HEK293 (cell line): ENCODE results near the gene ASCC1.

Experiments used
- EGR2 ChIP-seq: fragments of 450-650 bp; formaldehyde crosslinking; IDR thresholded peaks from 2 replicates; pipeline ENCODE4 v1.5.1; 2016; ENCODE audit warnings: low read depth, missing biosample characterization, missing genetic modification characterization
- HIC1 ChIP-seq: fragments of 450-650 bp; formaldehyde crosslinking; IDR thresholded peaks from 2 replicates; pipeline ENCODE4 v1.5.1; 2016; ENCODE audit warnings: missing biosample characterization, missing genetic modification characterization
- HOXC10 ChIP-seq: sonication (generic); formaldehyde crosslinking; IDR thresholded peaks from 2 replicates; pipeline ENCODE4 v1.8.1; 2023; ENCODE audit warnings: mild to moderate bottlenecking, missing genetic modification reagents
- HOXD13 ChIP-seq: sonication (generic); formaldehyde crosslinking; IDR thresholded peaks from 2 replicates; pipeline ENCODE4 v1.8.0; 2022; ENCODE audit warnings: missing genetic modification reagents, borderline replicate concordance
- MZF1 ChIP-seq: fragments of 450-650 bp; formaldehyde crosslinking; IDR thresholded peaks from 2 replicates; pipeline ENCODE4 v1.5.1; 2017; ENCODE audit warnings: missing biosample characterization, missing genetic modification characterization, borderline replicate concordance
- PRDM10 ChIP-seq: fragments of 450-650 bp; formaldehyde crosslinking; IDR thresholded peaks from 2 replicates; pipeline ENCODE4 v1.5.1; 2016; ENCODE audit warnings: missing biosample characterization, missing genetic modification characterization
- RBAK ChIP-seq: fragments of 450-650 bp; formaldehyde crosslinking; IDR thresholded peaks from 2 replicates; pipeline ENCODE4 v1.5.1; 2016; ENCODE audit warnings: missing biosample characterization, missing genetic modification characterization
- TRIM28 ChIP-seq: IDR thresholded peaks from 2 replicates; pipeline ENCODE4 v1.6.1; 2011; ENCODE audit warnings: low read length, control low read depth, borderline replicate concordance
- YY2 ChIP-seq: fragments of 450-650 bp; formaldehyde crosslinking; IDR thresholded peaks from 2 replicates; pipeline ENCODE4 v1.5.1; 2016; ENCODE audit warnings: missing biosample characterization, missing genetic modification characterization
- ZBTB7A ChIP-seq: fragments of 450-650 bp; formaldehyde crosslinking; IDR thresholded peaks from 2 replicates; pipeline ENCODE4 v1.5.1; 2016; ENCODE audit warnings: low read depth, missing biosample characterization, missing genetic modification characterization
- ZBTB8A ChIP-seq: fragments of 450-650 bp; formaldehyde crosslinking; IDR thresholded peaks from 2 replicates; pipeline ENCODE4 v1.5.1; 2016; ENCODE audit warnings: missing biosample characterization, missing genetic modification characterization
- ZNF132 ChIP-seq: fragments of 450-650 bp; formaldehyde crosslinking; IDR thresholded peaks from 2 replicates; pipeline ENCODE4 v1.5.1; 2017; ENCODE audit warnings: missing biosample characterization, missing genetic modification characterization, borderline replicate concordance
- ZNF140 ChIP-seq: fragments of 450-650 bp; formaldehyde crosslinking; IDR thresholded peaks from 2 replicates; pipeline ENCODE4 v1.5.1; 2016; ENCODE audit warnings: missing biosample characterization, missing genetic modification characterization
- ZNF23 ChIP-seq: fragments of 450-650 bp; formaldehyde crosslinking; IDR thresholded peaks from 2 replicates; pipeline ENCODE4 v1.5.1; 2016; ENCODE audit warnings: missing biosample characterization, missing genetic modification characterization, borderline replicate concordance
- ZNF248 ChIP-seq: fragments of 450-650 bp; formaldehyde crosslinking; IDR thresholded peaks from 2 replicates; pipeline ENCODE4 v1.5.1; 2017; ENCODE audit warnings: missing biosample characterization, missing genetic modification characterization
- ZNF391 ChIP-seq: fragments of 450-650 bp; formaldehyde crosslinking; IDR thresholded peaks from 2 replicates; pipeline ENCODE4 v1.5.1; 2016; ENCODE audit warnings: low read depth, missing biosample characterization, missing genetic modification characterization, borderline replicate concordance
- ZNF433 ChIP-seq: fragments of 450-650 bp; formaldehyde crosslinking; IDR thresholded peaks from 2 replicates; pipeline ENCODE4 v1.5.1; 2016; ENCODE audit warnings: missing biosample characterization, missing genetic modification characterization, low read depth
- ZNF473 ChIP-seq: fragments of 450-650 bp; formaldehyde crosslinking; IDR thresholded peaks from 2 replicates; pipeline ENCODE4 v1.5.1; 2017; ENCODE audit warnings: missing biosample characterization, missing genetic modification characterization
- ZNF544 ChIP-seq: fragments of 450-650 bp; formaldehyde crosslinking; IDR thresholded peaks from 2 replicates; pipeline ENCODE4 v1.5.0; 2017; ENCODE audit warnings: missing biosample characterization, missing genetic modification characterization
- ZNF610 ChIP-seq: fragments of 450-650 bp; formaldehyde crosslinking; IDR thresholded peaks from 2 replicates; pipeline ENCODE4 v1.5.1; 2016; ENCODE audit warnings: missing biosample characterization, missing genetic modification characterization, borderline replicate concordance
- ZNF645 ChIP-seq: fragments of 450-650 bp; formaldehyde crosslinking; IDR thresholded peaks from 2 replicates; pipeline ENCODE4; 2016; ENCODE audit warnings: missing biosample characterization, missing genetic modification characterization
- ZNF701 ChIP-seq: fragments of 450-650 bp; formaldehyde crosslinking; IDR thresholded peaks from 2 replicates; pipeline ENCODE4 v1.5.1; 2016; ENCODE audit warnings: missing biosample characterization, missing genetic modification characterization
- ZNF792 ChIP-seq: fragments of 450-650 bp; formaldehyde crosslinking; IDR thresholded peaks from 2 replicates; pipeline ENCODE4 v1.5.1; 2016; ENCODE audit warnings: missing biosample characterization, missing genetic modification characterization
- ZNF830 ChIP-seq: fragments of 450-650 bp; IDR thresholded peaks from 2 replicates; pipeline ENCODE4 v1.5.0; 2018; ENCODE audit warnings: missing biosample characterization, missing genetic modification characterization, low read depth, mild to moderate bottlenecking, moderate library complexity
- ZNF837 ChIP-seq: fragments of 450-650 bp; formaldehyde crosslinking; IDR thresholded peaks from 2 replicates; pipeline ENCODE4 v1.5.1; 2016; ENCODE audit warnings: missing biosample characterization, missing genetic modification characterization
- TF ChIP-seq, protein P1 (sequence below): fragments of 450-650 bp; formaldehyde crosslinking; IDR thresholded peaks from 2 replicates; pipeline ENCODE4 v1.5.1; 2016; ENCODE audit warnings: missing biosample characterization, missing genetic modification characterization
- TF ChIP-seq, protein P2 (sequence below): fragments of 450-650 bp; formaldehyde crosslinking; IDR thresholded peaks from 2 replicates; pipeline ENCODE4 v1.5.0; 2017; ENCODE audit warnings: missing biosample characterization, missing genetic modification characterization, borderline replicate concordance

ASCC1 gene

GRCh38 chr10:72097448-72098300 lies 118.4 kb downstream of the ASCC1 start (continued):
- no peak for TF ChIP-seq ZBTB8A (tag by site-specific recombination)
- TF ChIP-seq TRIM28, result peak; percentile 86; the same call in 1 of the 2 replicates
- TF ChIP-seq ZNF132 (tag by site-specific recombination), result no peak
- no peak for TF ChIP-seq ZNF473 (tag by site-specific recombination)
- no peak for TF ChIP-seq ZNF433 (tag by site-specific recombination)
- no peak for TF ChIP-seq ZNF792 (tag by site-specific recombination)
- no peak for TF ChIP-seq ZBTB7A (tag by site-specific recombination)
- TF ChIP-seq ZNF837 (tag by site-specific recombination), result 0 out of 2 replicates have a peak, but pooled peaks have one; percentile 20
- no peak for TF ChIP-seq ZNF140 (tag by site-specific recombination)
- TF ChIP-seq ZNF701, result no peak
- TF ChIP-seq ZNF23, result no peak
- peak; percentile 83 for TF ChIP-seq PRDM10 (tag by site-specific recombination)
- TF ChIP-seq HOXD13 (CRISPR knock-in tag), result no peak
- TF ChIP-seq YY2 (tag by site-specific recombination), result no peak
- TF ChIP-seq ZNF248 (tag by site-specific recombination), result no peak
- TF ChIP-seq ZNF391 (tag by site-specific recombination), result peak; percentile 61; the same call in 1 of the 2 replicates
- TF ChIP-seq HIC1 (tag by site-specific recombination), result peak; percentile 82; the same call in 1 of the 2 replicates
- TF ChIP-seq MZF1 (tag by site-specific recombination), result no peak
- no peak for TF ChIP-seq EGR2 (tag by site-specific recombination)
- TF ChIP-seq, protein P1, sequence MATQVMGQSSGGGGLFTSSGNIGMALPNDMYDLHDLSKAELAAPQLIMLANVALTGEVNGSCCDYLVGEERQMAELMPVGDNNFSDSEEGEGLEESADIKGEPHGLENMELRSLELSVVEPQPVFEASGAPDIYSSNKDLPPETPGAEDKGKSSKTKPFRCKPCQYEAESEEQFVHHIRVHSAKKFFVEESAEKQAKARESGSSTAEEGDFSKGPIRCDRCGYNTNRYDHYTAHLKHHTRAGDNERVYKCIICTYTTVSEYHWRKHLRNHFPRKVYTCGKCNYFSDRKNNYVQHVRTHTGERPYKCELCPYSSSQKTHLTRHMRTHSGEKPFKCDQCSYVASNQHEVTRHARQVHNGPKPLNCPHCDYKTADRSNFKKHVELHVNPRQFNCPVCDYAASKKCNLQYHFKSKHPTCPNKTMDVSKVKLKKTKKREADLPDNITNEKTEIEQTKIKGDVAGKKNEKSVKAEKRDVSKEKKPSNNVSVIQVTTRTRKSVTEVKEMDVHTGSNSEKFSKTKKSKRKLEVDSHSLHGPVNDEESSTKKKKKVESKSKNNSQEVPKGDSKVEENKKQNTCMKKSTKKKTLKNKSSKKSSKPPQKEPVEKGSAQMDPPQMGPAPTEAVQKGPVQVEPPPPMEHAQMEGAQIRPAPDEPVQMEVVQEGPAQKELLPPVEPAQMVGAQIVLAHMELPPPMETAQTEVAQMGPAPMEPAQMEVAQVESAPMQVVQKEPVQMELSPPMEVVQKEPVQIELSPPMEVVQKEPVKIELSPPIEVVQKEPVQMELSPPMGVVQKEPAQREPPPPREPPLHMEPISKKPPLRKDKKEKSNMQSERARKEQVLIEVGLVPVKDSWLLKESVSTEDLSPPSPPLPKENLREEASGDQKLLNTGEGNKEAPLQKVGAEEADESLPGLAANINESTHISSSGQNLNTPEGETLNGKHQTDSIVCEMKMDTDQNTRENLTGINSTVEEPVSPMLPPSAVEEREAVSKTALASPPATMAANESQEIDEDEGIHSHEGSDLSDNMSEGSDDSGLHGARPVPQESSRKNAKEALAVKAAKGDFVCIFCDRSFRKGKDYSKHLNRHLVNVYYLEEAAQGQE (tag by site-specific recombination), result no peak
- TF ChIP-seq RBAK, result no peak
- peak; percentile 94; the same call in 1 of the 2 replicates for TF ChIP-seq ZNF610 (tag by site-specific recombination)
- TF ChIP-seq ZNF645 (tag by site-specific recombination), result no peak
- TF ChIP-seq HOXC10 (CRISPR knock-in tag), result no peak
- TF ChIP-seq, protein P2, sequence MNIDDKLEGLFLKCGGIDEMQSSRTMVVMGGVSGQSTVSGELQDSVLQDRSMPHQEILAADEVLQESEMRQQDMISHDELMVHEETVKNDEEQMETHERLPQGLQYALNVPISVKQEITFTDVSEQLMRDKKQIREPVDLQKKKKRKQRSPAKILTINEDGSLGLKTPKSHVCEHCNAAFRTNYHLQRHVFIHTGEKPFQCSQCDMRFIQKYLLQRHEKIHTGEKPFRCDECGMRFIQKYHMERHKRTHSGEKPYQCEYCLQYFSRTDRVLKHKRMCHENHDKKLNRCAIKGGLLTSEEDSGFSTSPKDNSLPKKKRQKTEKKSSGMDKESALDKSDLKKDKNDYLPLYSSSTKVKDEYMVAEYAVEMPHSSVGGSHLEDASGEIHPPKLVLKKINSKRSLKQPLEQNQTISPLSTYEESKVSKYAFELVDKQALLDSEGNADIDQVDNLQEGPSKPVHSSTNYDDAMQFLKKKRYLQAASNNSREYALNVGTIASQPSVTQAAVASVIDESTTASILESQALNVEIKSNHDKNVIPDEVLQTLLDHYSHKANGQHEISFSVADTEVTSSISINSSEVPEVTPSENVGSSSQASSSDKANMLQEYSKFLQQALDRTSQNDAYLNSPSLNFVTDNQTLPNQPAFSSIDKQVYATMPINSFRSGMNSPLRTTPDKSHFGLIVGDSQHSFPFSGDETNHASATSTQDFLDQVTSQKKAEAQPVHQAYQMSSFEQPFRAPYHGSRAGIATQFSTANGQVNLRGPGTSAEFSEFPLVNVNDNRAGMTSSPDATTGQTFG (tag by site-specific recombination), result no peak
- no peak for TF ChIP-seq ZNF544 (tag by site-specific recombination)
- TF ChIP-seq ZNF830 (tag by site-specific recombination), result no peak
